Measurements from ENCODE around the gene KCNQ1.
A peak's percentile ranks its signal among the peaks of the same experiment; 100 is the strongest.

The KCNQ1 gene

DNA sequence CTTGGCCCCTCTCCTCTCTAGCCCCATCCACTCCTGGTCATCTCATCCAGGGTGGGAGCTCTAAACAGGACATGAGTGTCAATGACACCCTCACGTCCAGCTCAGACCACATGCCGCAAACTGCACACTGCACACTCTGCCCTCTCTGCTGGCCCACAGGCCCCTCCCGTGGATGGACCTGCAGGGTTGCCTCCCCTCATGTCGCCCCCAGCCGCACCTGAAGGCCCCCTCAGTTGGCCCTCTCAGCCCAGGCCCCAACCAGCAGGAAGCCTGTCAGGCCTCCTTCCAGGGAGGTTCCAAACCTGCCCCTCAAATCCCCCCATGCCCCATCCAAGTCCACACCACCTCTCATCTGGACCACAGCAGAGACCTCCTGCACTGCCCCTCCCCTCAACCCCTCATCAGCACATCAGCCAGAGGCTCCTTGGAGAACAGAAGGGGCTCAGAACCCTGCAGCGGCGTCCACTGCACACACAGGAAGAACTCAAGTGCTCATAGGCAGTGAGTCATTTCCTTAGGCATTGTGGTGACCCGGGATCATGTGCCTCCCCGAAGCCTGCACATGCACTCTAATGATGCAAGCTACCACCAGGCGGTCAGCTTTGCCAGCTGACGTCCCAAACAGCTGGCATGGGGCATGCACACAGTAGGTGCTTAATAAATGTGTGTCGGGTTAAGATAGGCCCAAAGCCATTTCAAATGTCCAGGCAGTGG lies 453.7 kb downstream of the KCNQ1 start:
- ATAC-seq, result peak; percentile 67 to 69

Measured in activated CD4-positive, CD25-positive, alpha-beta regulatory T cell treated with anti-CD3 and anti-CD28 coated beads, Interleukin-2, amount 50 U/mL, for 24 hours (primary cell).